HG03103 (cell line): Measurements from ENCODE around the gene DIPK1A.
A peak's percentile ranks its signal among the peaks of the same experiment; 100 is the strongest.

Experiments
- ATAC-seq: cut with Tn5 transposase; IDR thresholded peaks from one replicate; pipeline ENCODE4 v1.9.1; 2021; ENCODE audit warnings: low read depth; ENCODE audit not compliant: unreplicated experiment

Gene DIPK1A

GRCh38 chr1:92961131-92961895 is at the start of gene DIPK1A:
Gene DIPK1A, minus strand, starts transcription at chr1:92961462. Its CDS starts 33 bp downstream, at chr1:92961429.
- peak; percentile 36 for ATAC-seq

- ATAC-seq, result no peak
Measured at GRCh38 chr1:93007941-93008577, 46.8 kb upstream of the DIPK1A start.

GRCh38 chr1:93005252-93005598 is 44.0 kb upstream of the DIPK1A start:
- ATAC-seq, result no peak

GRCh38 chr1:93004566-93005251 is 43.4 kb upstream of the DIPK1A start:
- ATAC-seq, result no peak

- no peak for ATAC-seq
Measured at GRCh38 chr1:93003981-93004380, 42.7 kb upstream of the DIPK1A start.

GRCh38 chr1:93002781-93003180 is 41.5 kb upstream of the DIPK1A start:
- no peak for ATAC-seq

- no peak for ATAC-seq
Measured at GRCh38 chr1:93001893-93002292, 40.6 kb upstream of the DIPK1A start.

GRCh38 chr1:93000751-93001175 is 39.5 kb upstream of the DIPK1A start:
- no peak for ATAC-seq

- no peak for ATAC-seq
Measured at GRCh38 chr1:93000291-93000690, 39.0 kb upstream of the DIPK1A start.

- no peak for ATAC-seq
Measured at GRCh38 chr1:92998821-92999220, 37.6 kb upstream of the DIPK1A start.

GRCh38 chr1:92995441-92996430 is 34.5 kb upstream of the DIPK1A start:
- no peak for ATAC-seq

GRCh38 chr1:92994105-92994712 is 32.9 kb upstream of the DIPK1A start:
- peak; percentile 84 for ATAC-seq

- ATAC-seq, result no peak
Measured at GRCh38 chr1:92993581-92993980, 32.3 kb upstream of the DIPK1A start.

GRCh38 chr1:92992877-92993276 is 31.6 kb upstream of the DIPK1A start:
- ATAC-seq, result no peak

GRCh38 chr1:92992054-92992453 is 30.8 kb upstream of the DIPK1A start:
- no peak for ATAC-seq

GRCh38 chr1:92990828-92991227 is 29.6 kb upstream of the DIPK1A start:
- no peak for ATAC-seq

- no peak for ATAC-seq
Measured at GRCh38 chr1:92989936-92990583, 28.8 kb upstream of the DIPK1A start.

- no peak for ATAC-seq
Measured at GRCh38 chr1:92989253-92989652, 28.0 kb upstream of the DIPK1A start.

- no peak for ATAC-seq
Measured at GRCh38 chr1:92987462-92987861, 26.2 kb upstream of the DIPK1A start.

- no peak for ATAC-seq
Measured at GRCh38 chr1:92985101-92985500, 23.8 kb upstream of the DIPK1A start.
